Activated T-cell treated with anti-CD3 and anti-CD28 coated beads for 4 hours (primary cell): ENCODE measurements around the gene MSI2.
"Not testable (repeated sequence)": the region's sequence is repeated elsewhere in the genome, so short reads cannot be mapped to it uniquely, and the experiment has no call there.

Experiments
- DNase-seq: peaks from one replicate; pipeline ENCODE4 v3.0.0-alpha.2; 2020

Gene MSI2

GRCh38 chr17:57255776-57256681 lies at the start of gene MSI2:
Gene MSI2 (plus strand): TSS chr17:57256523. CDS start chr17:57256743, 220 bp downstream.
- DNase-seq: peak; percentile 94

DNA sequence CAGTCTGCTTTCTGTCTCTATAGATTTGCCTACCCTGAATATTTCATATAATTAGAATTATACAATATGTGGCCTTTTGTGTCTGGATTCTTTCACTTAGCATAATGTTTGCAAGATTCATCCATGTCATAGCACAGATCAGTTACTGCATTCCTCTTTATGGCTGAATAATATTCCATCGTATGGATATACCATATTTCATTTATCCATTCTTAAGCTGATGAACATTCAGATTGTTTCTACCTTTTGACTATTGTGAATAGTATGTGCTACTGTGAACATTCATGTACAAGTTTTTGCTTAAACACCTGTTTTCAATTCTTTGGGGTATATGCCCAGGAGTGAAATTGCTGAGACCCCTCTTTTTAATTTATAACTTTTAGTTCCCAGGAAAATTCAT lies 49.4 kb upstream of the MSI2 start:
- no peak for DNase-seq

DNA sequence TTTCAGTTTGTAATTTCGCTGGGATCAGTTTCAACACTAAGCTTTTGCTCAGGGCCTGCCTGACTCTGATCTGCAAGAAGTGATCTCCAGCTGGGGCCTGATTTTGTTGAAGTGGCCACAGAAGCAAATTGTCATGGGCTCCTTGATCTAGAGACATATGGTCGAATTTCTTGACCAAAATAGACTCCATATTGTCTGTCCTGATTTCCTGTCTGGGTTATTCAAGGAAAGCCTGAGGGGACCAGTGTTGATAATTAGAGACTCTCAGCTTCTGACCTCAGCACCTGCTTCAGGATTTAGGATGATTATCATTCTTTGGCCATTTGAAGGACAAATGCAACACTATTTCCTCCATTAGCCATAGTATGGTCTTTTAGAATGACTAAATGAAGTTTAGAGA lies 48.9 kb upstream of the MSI2 start:
- no peak for DNase-seq

- DNase-seq: no peak
These were observed 46.1 kb upstream of the MSI2 start for GRCh38 chr17:57210224-57210553.

- DNase-seq: no peak
These were observed 45.3 kb upstream of the MSI2 start for GRCh38 chr17:57210972-57211411.

DNA sequence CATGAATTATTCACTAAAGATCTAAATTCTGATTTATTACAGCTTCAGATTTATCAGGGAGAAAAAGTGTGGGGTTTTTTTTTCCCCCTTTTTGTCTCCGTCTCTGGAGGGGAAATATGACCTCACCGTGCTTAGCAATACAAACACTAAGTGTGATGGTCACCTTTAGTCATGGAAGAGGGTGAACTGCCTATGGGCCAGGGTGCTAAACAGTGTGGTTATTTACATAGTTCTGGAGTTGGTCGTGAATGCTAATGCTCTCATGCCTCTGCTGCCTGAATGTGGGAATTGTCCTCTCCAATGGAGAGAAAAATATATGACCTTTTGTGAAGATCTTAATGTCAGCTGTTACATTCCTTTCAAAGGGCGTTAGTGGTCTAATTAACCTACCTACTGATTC lies 44.8 kb upstream of the MSI2 start:
- DNase-seq: no peak

GRCh38 chr17:57213180-57213825 lies 43.0 kb upstream of the MSI2 start:
- DNase-seq: no peak

DNA sequence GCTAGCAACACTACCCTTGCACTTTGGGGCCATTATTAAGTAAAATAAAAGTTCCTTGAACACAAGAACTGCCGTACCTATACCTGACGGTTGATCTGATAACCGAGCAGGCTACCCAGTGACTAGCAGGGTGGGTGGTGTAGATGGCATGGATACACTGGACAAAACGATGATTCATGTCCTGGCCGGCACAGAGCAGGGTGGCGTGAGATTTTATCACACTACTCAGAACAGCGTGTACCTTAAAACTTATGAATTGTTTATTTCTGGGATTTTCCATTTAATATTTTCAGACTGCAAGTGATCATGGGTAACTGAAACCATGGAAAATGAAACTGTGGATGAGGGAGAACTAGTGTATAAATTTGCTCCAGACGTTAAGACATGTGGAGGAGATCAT lies 41.0 kb upstream of the MSI2 start:
- no peak for DNase-seq

GRCh38 chr17:57221366-57222350 lies 34.7 kb upstream of the MSI2 start:
- DNase-seq: no peak

DNA sequence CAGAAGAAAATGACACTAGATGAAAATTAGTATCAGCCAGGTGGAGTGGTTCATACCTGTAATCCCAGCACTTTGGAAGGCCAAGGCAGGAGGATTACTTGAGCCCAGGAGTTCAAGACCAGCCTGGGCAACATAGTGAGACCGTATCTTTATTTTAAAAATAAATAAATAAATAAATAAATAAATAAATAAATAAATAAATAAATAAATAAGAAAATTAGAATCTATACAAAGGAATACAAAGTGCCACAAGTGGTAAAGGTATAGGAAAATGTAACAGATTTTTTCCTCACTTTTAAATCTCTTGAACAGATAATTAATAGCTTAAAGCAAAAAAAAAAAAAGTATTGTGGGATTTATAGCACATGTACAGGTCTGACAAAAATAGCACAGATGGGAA lies 33.9 kb upstream of the MSI2 start:
- not testable (repeated sequence) for DNase-seq

DNA sequence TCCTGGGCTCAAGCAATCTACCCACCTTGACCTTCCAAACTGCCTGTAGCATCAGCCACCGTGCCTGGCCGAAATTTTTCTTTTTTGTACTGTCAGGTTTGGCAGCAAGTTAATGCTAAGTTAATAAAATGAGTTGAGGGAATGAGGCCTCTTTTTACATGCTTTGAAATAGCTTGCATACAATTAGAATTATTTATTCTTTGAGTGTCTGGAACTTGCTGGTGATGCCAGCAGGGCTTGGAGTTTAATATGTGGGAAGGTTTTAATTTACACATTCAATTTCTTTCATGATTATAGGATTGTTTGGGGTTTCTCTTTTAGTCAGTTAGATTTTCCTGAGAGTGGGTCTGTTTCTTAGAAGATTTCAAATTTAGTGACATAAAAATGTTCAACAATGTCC lies 31.2 kb upstream of the MSI2 start:
- DNase-seq: no peak

DNA sequence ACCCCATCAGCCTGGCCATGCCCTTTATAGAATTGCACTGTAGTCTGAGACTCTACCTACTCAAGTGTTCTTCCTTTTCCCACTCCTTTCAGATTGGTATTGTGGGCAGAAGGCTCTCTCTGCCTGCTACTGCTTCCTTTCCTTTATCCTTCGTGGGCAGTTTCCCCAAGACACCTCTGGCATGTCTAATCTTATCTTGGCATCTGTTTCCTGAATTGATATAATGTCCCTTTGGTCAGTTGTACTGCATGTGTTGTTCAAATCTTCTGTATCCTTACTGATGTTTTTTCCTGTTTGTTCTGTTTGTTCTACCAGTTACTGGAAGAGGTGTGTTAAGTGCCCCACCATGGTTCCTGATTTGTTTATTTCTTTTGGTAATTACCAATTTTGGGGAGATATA lies 29.5 kb upstream of the MSI2 start:
- DNase-seq: no peak

GRCh38 chr17:57228911-57229310 lies 27.4 kb upstream of the MSI2 start:
- no peak for DNase-seq

- no peak for DNase-seq
These were observed 22.1 kb upstream of the MSI2 start for GRCh38 chr17:57234061-57234738.

- DNase-seq: no peak
These were observed 21.6 kb upstream of the MSI2 start for GRCh38 chr17:57234739-57235092.

- DNase-seq: no peak
These were observed 21.2 kb upstream of the MSI2 start for GRCh38 chr17:57235124-57235523.

DNA sequence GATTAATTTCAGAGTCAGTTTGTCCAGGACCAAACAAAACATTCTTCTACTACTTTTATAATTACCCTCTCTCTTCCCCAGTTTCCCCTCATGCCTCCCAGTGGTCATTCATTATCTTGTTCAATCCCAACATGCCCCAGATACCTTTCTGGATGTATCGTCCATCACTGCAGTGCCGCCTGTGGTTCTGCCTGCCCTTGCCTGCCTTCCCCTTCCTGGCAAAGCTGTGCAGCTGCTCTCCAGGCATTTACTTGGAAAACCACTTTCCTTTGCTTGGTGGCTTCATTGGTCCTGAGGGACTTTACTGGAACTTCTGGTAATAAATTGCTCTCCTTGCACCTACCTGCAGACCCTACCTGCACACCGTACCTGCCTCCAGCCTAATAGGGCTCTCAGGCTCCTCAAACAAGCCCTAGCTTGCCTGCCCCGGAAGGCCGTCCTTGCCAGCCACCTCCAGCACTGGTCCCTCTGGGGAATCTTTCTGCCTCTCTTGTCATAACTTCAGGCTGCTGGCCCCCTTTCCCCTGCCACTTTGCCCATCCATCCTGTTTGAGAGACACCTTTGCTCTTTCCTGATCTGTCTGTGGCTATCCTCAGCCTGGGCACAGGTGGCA lies 19.5 kb upstream of the MSI2 start:
- DNase-seq: no peak

DNA sequence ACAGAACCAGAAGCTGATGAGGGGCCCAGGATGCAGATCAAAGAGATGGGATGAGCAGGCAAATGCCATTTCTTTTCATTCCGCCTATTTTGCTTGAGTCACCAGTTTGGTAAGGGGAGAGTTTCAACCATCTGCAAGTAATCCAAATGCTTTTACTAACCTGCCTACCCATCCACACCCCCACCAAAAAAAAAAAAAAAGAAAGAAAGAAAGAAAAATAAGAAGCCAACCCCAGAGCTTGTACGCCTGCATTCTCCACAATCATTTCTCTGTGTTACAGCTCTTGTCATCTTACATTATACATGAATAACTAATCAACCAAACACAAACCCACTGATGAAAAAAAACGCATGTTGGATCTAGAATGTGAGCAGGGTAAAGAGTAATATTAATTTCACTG lies 15.7 kb upstream of the MSI2 start:
- no peak for DNase-seq

DNA sequence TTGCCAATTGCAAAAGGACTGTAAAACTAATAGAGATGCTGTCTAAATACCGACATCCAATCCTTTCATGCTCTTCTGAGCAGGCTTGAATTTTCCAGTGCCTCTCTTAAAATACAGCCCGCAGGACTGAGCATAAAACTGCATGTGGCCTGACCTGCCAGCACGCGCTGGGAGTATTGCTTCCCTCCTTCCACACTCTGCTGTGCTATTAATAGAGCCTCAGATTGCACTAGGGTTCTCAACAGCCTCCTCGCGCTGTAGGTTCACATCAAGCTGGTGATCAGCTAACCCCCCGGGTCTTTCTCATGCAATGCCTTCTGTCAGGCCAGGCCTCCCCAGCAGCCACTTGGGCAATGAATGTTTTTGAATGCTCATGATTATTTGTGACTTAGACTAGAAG lies 14.2 kb upstream of the MSI2 start:
- no peak for DNase-seq

GRCh38 chr17:57243171-57243622 lies 13.1 kb upstream of the MSI2 start:
- peak; percentile 70 for DNase-seq

GRCh38 chr17:57245786-57246185 lies 10.5 kb upstream of the MSI2 start:
- DNase-seq: no peak

- DNase-seq: no peak
These were observed 10.1 kb upstream of the MSI2 start for GRCh38 chr17:57246257-57246656.
